Activated CD4-positive, alpha-beta T cell treated with anti-CD3 and anti-CD28 coated beads, Interleukin-2, amount 50 U/mL, for 16 hours (primary cell): ENCODE measurements around the gene TMEM109.

Experiments
- DNase-seq: peaks from one replicate; pipeline ENCODE4 v3.0.0-alpha.2; 2020

TMEM109 gene

DNA sequence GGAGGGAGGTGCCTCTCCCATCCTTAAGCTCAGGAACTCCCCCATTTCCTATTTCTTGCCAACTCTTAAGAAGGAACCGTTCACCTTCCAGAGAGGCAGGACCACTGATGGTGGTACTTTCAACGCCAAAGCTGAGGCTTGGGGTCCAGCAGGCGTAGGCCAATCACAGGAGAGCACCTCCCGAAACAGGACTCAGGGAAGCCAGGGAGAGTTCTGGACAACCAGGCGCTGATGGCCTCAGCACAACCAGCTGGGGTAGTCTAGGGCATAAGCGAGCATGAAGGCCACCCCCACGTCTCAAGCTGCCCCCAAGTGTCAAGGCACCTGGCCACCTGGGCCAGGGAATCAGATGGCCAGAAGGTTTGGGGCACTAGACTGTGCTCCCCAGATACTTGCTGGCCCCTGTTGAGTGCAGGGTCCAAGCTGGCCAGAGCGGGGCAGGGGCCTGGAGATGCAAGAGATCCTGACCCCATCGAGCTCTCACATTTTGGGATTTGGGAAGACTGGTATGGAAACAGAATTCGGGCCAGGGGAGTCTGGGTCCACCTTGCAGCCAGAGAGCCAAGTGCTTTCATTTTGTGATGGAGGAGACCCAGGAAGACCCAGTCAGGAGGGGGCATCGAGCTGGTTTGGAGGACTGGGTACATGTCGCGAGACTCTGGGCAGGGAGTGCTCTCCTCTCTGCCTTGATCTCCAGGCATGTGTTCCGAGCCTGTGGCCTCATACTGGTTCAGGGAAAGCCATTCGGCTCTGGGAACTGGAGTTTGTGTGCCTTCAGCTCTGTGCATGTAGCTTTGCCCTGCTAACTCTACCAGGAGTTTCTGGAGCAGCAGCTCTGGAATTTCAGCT, 58.4 kb downstream of the TMEM109 start:
- peak; percentile 60 for DNase-seq
